Activated CD4-positive, alpha-beta T cell treated with anti-CD3 and anti-CD28 coated beads, Interleukin-2, amount 50 U/mL, for 4 hours (primary cell): Measurements from ENCODE around the gene ARHGAP22.

ENCODE experiments used
- DNase-seq, 2 experiments: peaks; one replicate each; pipeline ENCODE4 v3.0.0-alpha.2; 2020

The ARHGAP22 gene

DNA sequence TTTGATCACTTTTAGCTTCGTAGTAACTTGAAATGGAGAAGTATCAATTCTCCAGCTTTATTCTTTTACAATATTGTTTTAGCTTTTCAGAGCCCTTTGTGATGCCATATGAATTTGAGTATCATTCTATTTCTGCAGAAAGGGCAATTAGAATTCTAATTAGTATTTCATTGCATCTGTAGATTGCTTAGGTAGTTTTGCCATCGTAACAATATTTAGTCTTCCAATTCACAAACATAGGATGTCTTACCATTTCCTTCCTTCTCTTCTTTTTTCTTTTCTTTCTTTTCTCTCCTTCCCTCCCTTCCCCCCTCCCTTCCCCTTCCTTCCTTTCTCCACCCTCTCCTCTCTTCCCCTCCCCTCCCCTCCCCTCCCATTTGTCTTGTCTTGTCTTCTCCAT, 193.4 kb downstream of the ARHGAP22 start:
- no peak for DNase-seq

- no peak for DNase-seq
Observed at GRCh38 chr10:48410503-48410902, 194.4 kb downstream of the ARHGAP22 start.

DNA sequence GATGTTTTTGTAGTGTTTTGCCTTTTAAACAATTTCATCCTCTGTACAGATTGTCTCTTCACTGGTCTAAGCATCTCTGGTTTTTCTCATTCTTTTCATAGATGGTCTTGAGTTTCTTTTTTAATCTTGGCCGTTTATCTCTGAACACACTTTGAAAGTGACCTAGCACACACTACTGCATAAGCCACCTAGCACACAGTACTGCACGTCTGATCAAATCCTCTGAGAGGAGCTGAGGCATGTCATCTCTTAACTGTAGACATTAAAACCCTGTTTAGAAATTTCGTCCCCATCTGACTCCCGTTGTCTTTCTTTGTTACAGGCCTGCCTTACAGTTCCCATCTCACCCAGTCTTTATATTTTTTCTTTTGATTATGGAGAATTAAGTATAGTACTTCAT, 198.2 kb downstream of the ARHGAP22 start:
- DNase-seq: no peak

DNA sequence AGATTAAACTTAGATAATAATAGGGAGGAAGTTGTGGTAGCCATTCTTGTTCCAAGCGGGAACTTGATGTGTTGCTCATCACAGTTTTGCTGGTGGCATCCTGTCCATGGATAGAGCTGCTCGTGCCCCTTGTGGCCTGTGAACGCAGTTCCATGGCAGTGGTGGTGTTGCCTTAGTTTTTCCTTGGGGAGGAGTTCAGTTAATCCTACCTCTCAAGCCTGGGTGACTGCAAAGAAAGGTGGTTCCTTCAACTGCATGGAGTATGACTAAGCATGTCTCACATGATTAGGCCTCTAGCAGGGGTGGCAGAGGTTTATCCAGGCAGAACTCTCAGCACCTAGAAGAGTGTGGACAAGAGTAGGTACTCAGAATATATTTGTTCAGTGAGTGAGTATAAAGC, 198.7 kb downstream of the ARHGAP22 start:
- DNase-seq: no peak

DNA sequence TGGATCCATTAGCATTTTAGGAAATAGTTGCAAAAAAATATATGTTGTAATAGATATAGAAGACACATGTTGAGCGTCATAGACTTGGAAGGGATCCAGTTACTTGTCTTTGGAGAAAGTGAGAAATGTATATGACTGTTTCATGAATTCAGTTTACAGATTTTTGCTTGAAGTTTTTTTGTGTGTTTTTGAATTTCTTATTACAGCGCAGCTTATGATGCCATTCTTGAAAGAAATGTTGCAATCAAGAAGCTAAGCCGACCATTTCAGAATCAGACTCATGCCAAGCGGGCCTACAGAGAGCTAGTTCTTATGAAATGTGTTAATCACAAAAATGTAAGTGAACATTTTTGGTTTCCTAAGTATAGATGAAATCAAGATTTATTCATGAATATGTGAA, 200.2 kb downstream of the ARHGAP22 start:
- no peak for DNase-seq

GRCh38 chr10:48400850-48401220, 204.0 kb downstream of the ARHGAP22 start:
- no peak for DNase-seq

- no peak for DNase-seq
Observed at GRCh38 chr10:48400129-48400849, 204.6 kb downstream of the ARHGAP22 start.

DNA sequence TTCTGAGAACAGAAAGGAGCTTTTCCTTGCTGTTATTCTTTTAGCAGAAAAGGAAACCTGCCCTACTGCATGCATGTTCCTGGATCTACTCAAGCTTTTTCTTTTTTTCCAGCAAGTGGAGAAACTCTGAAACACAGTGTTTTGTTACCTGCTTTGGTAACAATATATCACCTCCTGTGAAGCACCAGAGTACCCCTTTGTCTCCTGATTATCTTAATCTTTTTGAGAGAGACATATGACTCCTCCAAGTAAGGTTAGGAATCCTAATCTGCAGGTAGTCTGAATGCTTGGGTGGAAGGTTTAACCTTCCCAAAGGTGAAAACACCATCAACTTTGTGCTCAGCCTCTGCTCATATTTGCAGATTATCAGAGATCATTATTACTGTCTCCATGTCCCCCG, 205.3 kb downstream of the ARHGAP22 start:
- DNase-seq: no peak

GRCh38 chr10:48399056-48399541, 205.8 kb downstream of the ARHGAP22 start:
- no peak for DNase-seq

DNA sequence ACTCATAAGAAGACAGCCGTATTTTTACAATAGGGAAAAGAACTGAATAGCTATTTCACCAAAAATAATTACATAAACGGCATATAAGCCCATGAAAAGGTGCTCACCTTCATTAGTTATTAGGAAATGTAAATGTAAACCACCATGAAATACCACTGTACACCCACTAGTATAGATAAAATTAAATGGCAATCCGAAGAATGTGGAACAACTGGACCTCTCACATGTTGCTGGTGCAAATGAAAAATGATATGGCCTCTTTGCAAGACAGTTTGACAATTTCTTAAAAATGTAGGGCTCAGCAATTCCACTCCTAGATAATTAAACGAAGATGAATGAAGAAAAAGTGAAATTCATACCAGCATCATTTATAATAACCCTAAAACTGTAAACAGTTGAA, 206.6 kb downstream of the ARHGAP22 start:
- no peak for DNase-seq
